UCSD-AML1 (cell line): ENCODE measurements around the gene CAMK1D.

ENCODE experiments used
- DNase-seq: peaks from one replicate; lab custom pipeline; 2025; ENCODE audit not compliant: unreplicated experiment; lab: John Stamatoyannopoulos, UW

Gene CAMK1D

GRCh38 chr10:12872577-12872976, 523.2 kb downstream of the CAMK1D start:
- DNase-seq: no peak

- no peak for DNase-seq
Measured at GRCh38 chr10:12873172-12873571, 523.8 kb downstream of the CAMK1D start.

GRCh38 chr10:12874501-12874900, 525.2 kb downstream of the CAMK1D start:
- no peak for DNase-seq

GRCh38 chr10:12875100-12875499, 525.8 kb downstream of the CAMK1D start:
- DNase-seq: no peak

GRCh38 chr10:12876266-12876665, 526.9 kb downstream of the CAMK1D start:
- DNase-seq: no peak

- DNase-seq: no peak
Measured at GRCh38 chr10:12877150-12877549, 527.8 kb downstream of the CAMK1D start.

- no peak for DNase-seq
Measured at GRCh38 chr10:12880423-12880822, 531.1 kb downstream of the CAMK1D start.

GRCh38 chr10:12884851-12885250, 535.5 kb downstream of the CAMK1D start:
- DNase-seq: no peak
